ENCODE results near the gene NPAS3. TPM values are rescaled to one million over a fixed set of nuclear protein-coding genes. Genes with fewer than 3 reads are reported as not detected.

Gene NPAS3
- total RNA-seq, 1 experiment from 2014 or later, result not detected

DNA sequence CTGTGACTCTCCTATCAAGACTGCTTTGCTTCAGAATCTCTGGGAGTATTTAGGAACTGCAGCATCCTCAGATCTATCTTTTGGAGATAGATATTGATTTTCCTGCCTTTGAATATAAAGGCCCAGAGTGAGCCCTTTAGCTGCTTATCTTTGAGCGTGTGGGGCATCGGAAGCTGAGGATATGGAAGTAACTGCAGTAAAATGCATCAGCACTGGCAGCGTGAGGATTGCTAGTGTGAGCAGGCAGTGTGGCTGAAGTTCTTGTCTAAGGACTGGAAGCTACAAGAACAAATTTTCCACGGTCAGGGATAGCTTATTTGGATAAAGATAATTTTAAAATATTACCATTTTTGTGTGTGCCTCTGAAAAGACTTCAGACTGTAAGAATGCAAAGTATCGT lies 474.7 kb downstream of the NPAS3 start:
- Histone ChIP-seq H3K9me2 (ENCODE audit: insufficient read depth) (no peaks in the 10 kb centered on the region), H3K36me3 (ENCODE audit: control insufficient read depth in 1 of 2, insufficient read depth in 2 of 2, low read length in 2 of 2) (no peaks in the 10 kb centered on the region), H2AFZ (ENCODE audit: low read depth, low read length, poor library complexity, severe bottlenecking) (no peak overlapping the region), H3K27ac (ENCODE audit: low read depth, low read length) (no peak overlapping the region), H3K27me3 (ENCODE audit: insufficient read depth, low read length) (no peaks in the 10 kb centered on the region), H3K9ac (ENCODE audit: low read length) (no peak overlapping the region), H3K4me2 (ENCODE audit: low read length) (no peak overlapping the region), H3K9me3 (ENCODE audit: control insufficient read depth in 1 of 2, insufficient read depth in 1 of 2, low read depth in 1 of 2, low read length in 2 of 2) (no peaks in the 10 kb centered on the region), H4K20me1 (ENCODE audit: insufficient read depth) (no peaks in the 10 kb centered on the region), H3K79me2 (ENCODE audit: insufficient read depth, low read length) (no peaks in the 10 kb centered on the region), H3K4me3 (replicated peaks in 1 of 2; ENCODE audit: low read depth in 1 of 2, low read length in 2 of 2) (no peak overlapping the region), H3K4me1 (ENCODE audit: control insufficient read depth in 1 of 2, insufficient read depth in 2 of 2, low read length in 2 of 2) (no peaks in the 10 kb centered on the region)
- ChIA-PET CTCF (no interaction called here), RAD21 (ENCODE audit: low non-redundant PET in 1 of 2, low total read pairs in 2 of 2, uncharacterized antibody in 2 of 2, unreplicated experiment in 2 of 2) (no interaction called here), POLR2A (no interaction called here)
- ATAC-seq (no peak), DNase-seq (ENCODE audit: low read depth, low spot score) (no peak)
- intact Hi-C loops (cut with micrococcal nuclease), result no loop called here
- TF ChIP-seq SRF (IDR thresholded peaks at IDR 0.05; ENCODE audit: low read depth), result no peak
- no peak for TF ChIP-seq RAD21 (IDR thresholded peaks at IDR 0.05; ENCODE audit: low read depth)
- no peak for TF ChIP-seq JUND (IDR thresholded peaks at IDR 0.05)
- TF ChIP-seq SIN3A (IDR thresholded peaks at IDR 0.05; ENCODE audit: low read depth), result no peak
- TF ChIP-seq SP1 (IDR thresholded peaks at IDR 0.05; ENCODE audit: low read depth), result no peak
- no peak for TF ChIP-seq POLR2A (IDR thresholded peaks at IDR 0.05; ENCODE audit: borderline replicate concordance, extremely low read depth, insufficient read depth, insufficient read length)
- no peak for TF ChIP-seq ZNF274 (IDR thresholded peaks at IDR 0.05; ENCODE audit: low read depth, low read length)
- no peak for TF ChIP-seq TCF7L2 (IDR thresholded peaks at IDR 0.05; ENCODE audit: borderline replicate concordance, extremely low read depth, insufficient read depth, insufficient read length)
- no TSS peak for BruUV-seq (replicated peaks)

DNA sequence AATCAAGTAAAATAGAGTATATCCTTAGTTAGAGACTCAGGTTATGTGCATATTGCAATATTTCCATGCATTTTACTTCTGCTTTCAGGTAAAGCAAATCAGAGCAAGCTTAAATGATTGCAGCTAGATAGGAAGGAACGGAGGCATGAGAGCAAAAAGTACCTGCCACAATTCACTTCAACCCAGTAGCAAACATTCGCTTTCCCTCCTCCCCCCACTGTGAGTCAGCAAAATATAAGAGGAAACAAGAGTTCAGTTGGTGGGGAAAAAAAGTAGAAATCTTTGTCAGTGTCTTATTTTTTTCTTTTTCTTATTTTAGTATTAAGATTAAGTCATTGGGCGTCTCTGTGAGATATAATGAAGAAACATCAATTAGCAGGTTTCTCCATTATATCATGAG lies 475.4 kb downstream of the NPAS3 start:
- no peaks in the 10 kb centered on the region for H4K20me1 ChIP-seq (ENCODE audit: insufficient read depth)
- no peak overlapping the region for H3K4me3 ChIP-seq (replicated peaks in 1 of 2; ENCODE audit: low read depth in 1 of 2, low read length in 2 of 2)
- no peaks in the 10 kb centered on the region for H3K27me3 ChIP-seq (ENCODE audit: insufficient read depth, low read length)
- no peaks in the 10 kb centered on the region for H3K9me2 ChIP-seq (ENCODE audit: insufficient read depth)
- no peaks in the 10 kb centered on the region for H3K4me1 ChIP-seq (ENCODE audit: control insufficient read depth in 1 of 2, insufficient read depth in 2 of 2, low read length in 2 of 2)
- ChIA-PET CTCF (no interaction called here), POLR2A (no interaction called here), RAD21 (ENCODE audit: low non-redundant PET in 1 of 2, low total read pairs in 2 of 2, uncharacterized antibody in 2 of 2, unreplicated experiment in 2 of 2) (no interaction called here)
- H3K36me3 ChIP-seq (ENCODE audit: control insufficient read depth in 1 of 2, insufficient read depth in 2 of 2, low read length in 2 of 2), result no peaks in the 10 kb centered on the region
- no peaks in the 10 kb centered on the region for H3K9me3 ChIP-seq (ENCODE audit: control insufficient read depth in 1 of 2, insufficient read depth in 1 of 2, low read depth in 1 of 2, low read length in 2 of 2)
- no TSS peak for BruUV-seq (replicated peaks)
- no peak overlapping the region for H3K4me2 ChIP-seq (ENCODE audit: low read length)
- no peak overlapping the region for H3K9ac ChIP-seq (ENCODE audit: low read length)
- no peaks in the 10 kb centered on the region for H3K79me2 ChIP-seq (ENCODE audit: insufficient read depth, low read length)
- no peak overlapping the region for H2AFZ ChIP-seq (ENCODE audit: low read depth, low read length, poor library complexity, severe bottlenecking)
- no peak for ATAC-seq
- intact Hi-C loops (cut with micrococcal nuclease), result no loop called here
- TF ChIP-seq FOSL1 (IDR thresholded peaks at IDR 0.05; ENCODE audit: low read depth) (no peak), JUND (IDR thresholded peaks at IDR 0.05) (no peak)
- H3K27ac ChIP-seq (ENCODE audit: low read depth, low read length), result no peak overlapping the region
- DNase-seq (ENCODE audit: low read depth, low spot score), result no peak
